ENCODE results near the gene NCK1. TPM values are rescaled to one million over a fixed set of nuclear protein-coding genes. Genes with fewer than 3 reads are reported as not detected.

Gene NCK1
- total and polyA plus RNA-seq, 10 of the 15 experiments (the other 5 are each of a cell fraction or from before 2014, with no cell fraction given), result 15.6 to 33.4 (median 25.0) TPM

- TF ChIP-seq RELB (IDR thresholded peaks at IDR 0.05; ENCODE audit: low read depth) (no peak), HDGF (IDR thresholded peaks at IDR 0.05) (no peak), POLR2AphosphoS5 (IDR thresholded peaks at IDR 0.05; ENCODE audit: low read length) (no peak)
These were observed 26.0 kb upstream of the NCK1 start (continued) for GRCh38 chr3:136835813-136836510.

GRCh38 chr3:136836511-136837156, 25.4 kb upstream of the NCK1 start:
- Histone ChIP-seq H3K36me3 (ENCODE audit: control insufficient read depth in 2 of 2, insufficient read depth in 2 of 2, low read length in 1 of 2) (no peaks in the 10 kb centered on the region), H2AFZ (ENCODE audit: control insufficient read depth, low read depth, low read length) (no peak overlapping the region), H3K9me3 (replicated peaks; ENCODE audit: control insufficient read depth, insufficient read depth, low read length) (no peaks in the 10 kb centered on the region), H3K4me3 (no peak overlapping the region), H3K79me2 (ENCODE audit: control insufficient read depth, insufficient read depth, low read length) (no peaks in the 10 kb centered on the region), H3K27me3 (replicated peaks in 1 of 2; ENCODE audit: control insufficient read depth in 2 of 2, insufficient read depth in 2 of 2, low read length in 1 of 2) (no peaks in the 10 kb centered on the region), H3K27ac (ENCODE audit: control insufficient read depth, insufficient read depth) (no peak overlapping the region), H4K20me1 (ENCODE audit: control insufficient read depth, insufficient read depth) (no peaks in the 10 kb centered on the region), H3K4me2 (ENCODE audit: control insufficient read depth, insufficient read depth) (no peak overlapping the region), H3K4me1 (ENCODE audit: control insufficient read depth, insufficient read depth, low read length) (no peaks in the 10 kb centered on the region), H3K9ac (ENCODE audit: control insufficient read depth, insufficient read depth, low read length) (no peak overlapping the region)
- FAIRE-seq, result no peak
- no TSS peak for BruUV-seq (replicated peaks)
- intact Hi-C loops (cut with micrococcal nuclease; ENCODE audit: unreplicated experiment) (no loop called here), in situ Hi-C loops (cut with MboI) (no loop called here)
- POLR2A ChIA-PET, result interaction anchor here (0.5 kb wide), 1 partner anchor 1662 kb away, joined by 3 read pairs; no protein-coding TSS in a partner anchor
- RAD21 ChIA-PET (ENCODE audit: unreplicated experiment), result no interaction called here
- ATAC-seq, result no peak
- TF ChIP-seq ZNF592 (IDR thresholded peaks at IDR 0.05), result no peak
- no peak for TF ChIP-seq SMC3 (IDR thresholded peaks at IDR 0.05; ENCODE audit: borderline replicate concordance, low read length)
- TF ChIP-seq ZNF622 (IDR thresholded peaks at IDR 0.05), result no peak
- SMC1A ChIA-PET (ENCODE audit: uncharacterized antibody, unreplicated experiment), result interaction anchor here (1.1 to 1.2 kb wide), 2 partner anchors 10 to 21 kb away, joined by 3 read pairs; no protein-coding TSS in a partner anchor
- no peak for DNase-seq (ENCODE audit: low read depth, low spot score)
- CTCF ChIA-PET, result interaction anchor here (1.1 kb wide), 1 partner anchor 83 kb away, joined by 3 read pairs; no protein-coding TSS in a partner anchor

Measured in GM12878 (cell line).